ENCODE data around the gene DDX46.

DNA sequence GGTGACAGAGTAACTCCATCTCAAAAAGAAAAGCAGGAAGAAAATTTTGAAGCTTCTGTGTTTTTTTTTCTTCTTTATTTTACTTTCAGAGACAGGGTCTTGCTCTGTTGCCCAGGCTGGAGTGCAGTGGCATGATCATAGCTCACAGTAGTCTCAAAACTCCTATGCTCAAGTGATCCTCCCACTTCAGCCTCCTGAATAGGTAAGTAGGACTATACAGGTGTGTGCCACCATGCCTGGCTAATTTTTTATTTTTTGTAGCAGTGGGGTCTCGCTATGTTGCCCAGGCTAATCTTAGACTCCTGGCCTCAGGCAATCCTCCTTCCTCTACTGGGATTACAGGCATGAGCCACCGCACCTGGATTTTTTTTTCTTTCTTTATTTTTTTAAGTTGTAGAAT lies 77.0 kb downstream of the DDX46 start:
- TF ChIP-seq, protein P1, sequence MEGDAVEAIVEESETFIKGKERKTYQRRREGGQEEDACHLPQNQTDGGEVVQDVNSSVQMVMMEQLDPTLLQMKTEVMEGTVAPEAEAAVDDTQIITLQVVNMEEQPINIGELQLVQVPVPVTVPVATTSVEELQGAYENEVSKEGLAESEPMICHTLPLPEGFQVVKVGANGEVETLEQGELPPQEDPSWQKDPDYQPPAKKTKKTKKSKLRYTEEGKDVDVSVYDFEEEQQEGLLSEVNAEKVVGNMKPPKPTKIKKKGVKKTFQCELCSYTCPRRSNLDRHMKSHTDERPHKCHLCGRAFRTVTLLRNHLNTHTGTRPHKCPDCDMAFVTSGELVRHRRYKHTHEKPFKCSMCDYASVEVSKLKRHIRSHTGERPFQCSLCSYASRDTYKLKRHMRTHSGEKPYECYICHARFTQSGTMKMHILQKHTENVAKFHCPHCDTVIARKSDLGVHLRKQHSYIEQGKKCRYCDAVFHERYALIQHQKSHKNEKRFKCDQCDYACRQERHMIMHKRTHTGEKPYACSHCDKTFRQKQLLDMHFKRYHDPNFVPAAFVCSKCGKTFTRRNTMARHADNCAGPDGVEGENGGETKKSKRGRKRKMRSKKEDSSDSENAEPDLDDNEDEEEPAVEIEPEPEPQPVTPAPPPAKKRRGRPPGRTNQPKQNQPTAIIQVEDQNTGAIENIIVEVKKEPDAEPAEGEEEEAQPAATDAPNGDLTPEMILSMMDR (conservative IDR thresholded peaks at IDR 0.05; ENCODE audit: low read length): no peak
- TF ChIP-seq EZH2phosphoT487 (IDR thresholded peaks at IDR 0.05; ENCODE audit: borderline replicate concordance, low read depth, low read length): no peak
